ENCODE results near the gene CYBC1.
A peak's percentile ranks its signal among the peaks of the same experiment; 100 is the strongest.
"Not testable (repeated sequence)": the region's sequence is repeated elsewhere in the genome, so short reads cannot be mapped to it uniquely, and the experiment has no call there.

The CYBC1 gene

GRCh38 chr17:82477934-82478333, 27.4 kb upstream of the CYBC1 start:
- no peak for DNase-seq

DNA sequence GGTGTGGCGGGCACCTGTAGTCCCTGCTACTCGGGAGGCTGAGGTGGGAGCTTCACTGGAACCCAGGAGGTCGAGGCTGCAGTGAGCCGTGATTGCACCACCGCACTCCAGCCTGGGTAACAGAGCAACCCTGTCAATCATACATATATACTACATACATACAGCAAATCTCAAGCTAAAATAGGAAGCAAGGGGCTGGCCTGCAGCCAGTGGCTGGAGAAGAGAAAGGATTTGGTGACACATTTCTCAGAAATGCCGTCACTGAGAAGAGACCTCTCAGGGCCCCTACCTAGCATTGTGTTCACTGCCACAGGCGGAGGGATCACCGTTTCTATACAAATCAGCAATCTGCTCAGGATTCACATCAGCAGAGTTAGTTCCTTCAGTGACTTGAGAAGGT, 24.9 kb upstream of the CYBC1 start:
- no peak for DNase-seq

GRCh38 chr17:82474223-82475010, 23.9 kb upstream of the CYBC1 start:
- DNase-seq, result no peak

DNA sequence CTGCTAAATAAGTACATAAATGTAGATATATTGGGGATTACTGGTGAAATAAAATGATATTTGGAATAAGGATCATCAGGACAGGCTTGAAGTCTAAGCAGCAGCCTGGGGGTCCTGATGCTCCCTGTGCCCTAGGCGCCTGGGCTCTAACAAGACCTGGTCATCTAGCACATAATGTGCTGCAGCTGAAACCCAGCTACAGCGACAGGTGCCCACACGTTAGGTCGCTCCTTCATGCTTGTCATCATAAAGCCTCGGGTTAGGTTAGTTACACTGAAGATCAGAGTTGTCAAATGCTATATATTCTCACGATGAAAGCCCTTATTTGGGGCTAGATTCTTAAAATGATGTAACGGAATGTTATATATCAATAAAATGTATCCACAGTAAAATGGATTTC, 19.5 kb upstream of the CYBC1 start:
- DNase-seq, result no peak

- DNase-seq, result no peak
Measured at GRCh38 chr17:82468692-82469091, 18.1 kb upstream of the CYBC1 start.

GRCh38 chr17:82465023-82465603, 14.6 kb upstream of the CYBC1 start:
- DNase-seq, result no peak

- DNase-seq, result no peak
Measured at GRCh38 chr17:82464567-82464929, 14.0 kb upstream of the CYBC1 start.

- no peak for DNase-seq
Measured at GRCh38 chr17:82463925-82464566, 13.5 kb upstream of the CYBC1 start.

GRCh38 chr17:82463391-82463790, 12.8 kb upstream of the CYBC1 start:
- no peak for DNase-seq

DNA sequence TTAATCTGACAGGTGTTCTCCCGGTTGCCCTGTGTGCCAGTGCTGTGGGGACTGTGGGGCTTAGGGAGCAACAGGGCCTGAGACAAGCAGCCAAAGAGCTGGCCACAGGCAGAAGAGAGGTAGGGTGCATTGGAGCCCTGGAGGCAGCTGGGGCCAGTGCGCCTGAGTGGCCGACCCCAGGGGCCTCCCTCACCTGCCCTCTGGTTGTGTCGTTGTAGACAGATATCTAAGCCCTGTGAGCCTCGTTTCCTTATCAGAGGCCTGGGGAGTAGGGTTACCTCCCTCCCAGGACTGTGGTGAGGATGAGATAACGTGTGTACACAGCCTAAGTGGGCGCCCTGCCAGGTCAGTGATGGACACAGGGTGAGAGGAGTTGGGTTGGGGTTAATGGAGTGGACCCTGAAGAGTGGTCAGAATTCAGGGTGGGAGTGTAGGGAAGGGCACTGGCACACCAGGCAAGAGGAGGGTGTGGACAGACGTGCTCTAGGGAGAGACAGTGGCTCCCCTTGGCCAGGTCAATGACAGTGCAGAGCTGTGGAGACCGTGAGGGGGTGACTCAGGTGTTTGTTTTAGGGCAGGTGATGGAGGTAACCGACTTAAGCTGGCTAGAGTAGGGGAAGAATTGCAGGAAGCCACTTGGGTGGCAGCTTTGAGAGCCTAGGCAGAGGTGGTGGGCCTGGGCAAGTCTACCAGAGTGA, 11.4 kb upstream of the CYBC1 start:
- no peak for DNase-seq

DNA sequence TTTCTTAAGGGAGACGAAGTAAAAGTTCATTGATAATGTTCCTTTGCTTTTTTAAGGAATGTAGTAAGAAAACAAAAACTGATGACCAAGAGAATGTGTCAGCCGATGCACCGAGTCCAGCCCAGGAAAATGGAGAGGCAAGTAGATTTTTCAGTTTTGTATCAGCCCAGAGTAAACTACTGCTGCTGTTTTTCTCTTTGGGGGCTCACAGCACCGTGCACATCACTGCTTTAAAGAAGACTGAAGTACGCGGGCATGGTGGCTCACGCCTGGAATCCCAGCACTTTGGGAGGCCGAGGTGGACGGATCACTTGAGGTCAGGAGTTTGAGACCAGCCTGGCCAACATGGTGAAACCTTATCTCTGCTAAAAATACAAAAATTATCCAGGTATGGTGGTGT, 9.4 kb upstream of the CYBC1 start:
- not testable (repeated sequence) for DNase-seq

- peak; percentile 27 for DNase-seq
Measured at GRCh38 chr17:82458885-82459424, 8.4 kb upstream of the CYBC1 start.

- DNase-seq, result peak; percentile 96
Measured at GRCh38 chr17:82458179-82458884, 7.8 kb upstream of the CYBC1 start, which contains the start of gene NARF. Gene NARF (plus strand): TSS chr17:82458741. CDS start chr17:82458804, 63 bp downstream.

GRCh38 chr17:82457929-82458178, 7.3 kb upstream of the CYBC1 start:
- DNase-seq, result no peak

DNA sequence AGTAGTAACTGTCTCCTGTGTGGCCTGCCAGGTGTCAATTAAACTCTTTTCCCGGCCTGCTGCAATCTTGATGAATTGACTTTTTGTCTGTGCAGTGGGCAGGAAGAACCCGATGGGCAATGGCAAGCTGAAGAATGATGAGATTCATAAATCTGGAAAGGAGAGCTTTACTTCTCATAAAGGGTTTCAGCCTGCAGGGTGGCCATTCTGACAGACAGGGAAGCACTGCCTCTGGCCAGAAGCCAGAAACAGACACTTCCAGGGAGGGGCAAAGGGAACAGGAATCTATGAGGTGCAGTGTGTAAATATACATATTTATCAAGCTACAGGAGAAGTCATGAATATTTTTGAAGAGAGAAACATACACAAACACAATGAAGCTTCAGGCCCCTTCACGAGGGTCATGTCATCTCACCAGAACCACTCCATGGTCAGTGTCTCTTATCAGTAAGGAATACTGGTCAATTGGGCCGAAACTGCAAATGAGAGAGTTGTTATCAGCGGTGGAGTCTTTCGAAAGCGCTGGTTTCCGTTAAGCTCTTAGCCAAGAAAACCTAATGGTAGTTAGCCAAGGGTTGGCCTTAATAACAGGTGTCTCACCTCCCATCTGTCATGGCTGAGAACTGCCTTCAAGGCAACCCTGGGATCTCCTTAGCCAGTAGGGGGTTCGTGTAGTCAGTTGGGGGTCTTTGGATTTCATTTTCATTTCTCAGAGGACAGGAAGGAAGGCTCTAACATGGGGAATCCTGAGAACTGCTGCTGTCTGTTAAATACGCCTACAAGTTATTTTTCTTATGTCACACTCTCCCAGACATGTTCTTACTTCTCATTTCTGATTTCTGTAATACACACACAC, 6.7 kb upstream of the CYBC1 start:
- DNase-seq, result no peak

DNA sequence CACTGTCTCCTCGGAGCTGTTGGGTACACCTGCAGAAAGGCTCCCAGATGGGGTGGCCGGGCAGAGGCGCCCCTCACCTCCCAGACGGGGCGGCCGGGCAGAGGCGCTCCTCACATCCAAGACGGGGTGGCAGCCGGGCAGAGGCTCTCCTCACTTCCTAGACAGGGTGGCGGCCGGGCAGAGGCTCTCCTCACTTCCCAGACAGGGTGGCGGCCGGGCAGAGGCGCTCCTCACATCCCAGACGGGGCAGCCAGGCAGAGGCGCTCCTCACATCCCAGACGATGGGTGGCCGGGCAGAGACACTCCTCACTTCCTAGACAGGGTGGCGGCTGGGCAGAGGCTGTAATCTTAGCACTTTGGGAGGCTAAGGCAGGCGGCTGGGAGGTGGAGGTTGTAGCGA, 3.2 kb upstream of the CYBC1 start:
- not testable (repeated sequence) for DNase-seq

DNA sequence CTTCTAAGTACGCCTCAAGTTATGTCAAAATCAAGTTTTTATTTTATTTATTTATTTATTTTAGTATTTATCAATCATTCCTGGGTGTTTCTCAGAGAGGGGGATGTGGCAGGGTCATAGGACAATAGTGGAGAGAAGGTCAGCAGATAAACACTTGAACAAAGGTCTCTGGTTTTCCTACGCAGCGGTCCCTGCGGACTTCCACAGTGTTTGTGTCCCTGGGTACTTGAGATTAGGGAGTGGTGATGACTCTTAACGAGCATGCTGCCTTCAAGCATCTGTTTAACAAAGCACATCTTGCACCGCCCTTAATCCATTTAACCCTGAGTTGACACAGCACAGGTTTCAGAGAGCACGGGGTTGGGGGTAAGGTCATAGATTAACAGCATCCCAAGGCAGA, 2.6 kb upstream of the CYBC1 start:
- not testable (repeated sequence) for DNase-seq

- DNase-seq, result no peak
Measured at GRCh38 chr17:82452162-82452561, 1.6 kb upstream of the CYBC1 start.

DNA sequence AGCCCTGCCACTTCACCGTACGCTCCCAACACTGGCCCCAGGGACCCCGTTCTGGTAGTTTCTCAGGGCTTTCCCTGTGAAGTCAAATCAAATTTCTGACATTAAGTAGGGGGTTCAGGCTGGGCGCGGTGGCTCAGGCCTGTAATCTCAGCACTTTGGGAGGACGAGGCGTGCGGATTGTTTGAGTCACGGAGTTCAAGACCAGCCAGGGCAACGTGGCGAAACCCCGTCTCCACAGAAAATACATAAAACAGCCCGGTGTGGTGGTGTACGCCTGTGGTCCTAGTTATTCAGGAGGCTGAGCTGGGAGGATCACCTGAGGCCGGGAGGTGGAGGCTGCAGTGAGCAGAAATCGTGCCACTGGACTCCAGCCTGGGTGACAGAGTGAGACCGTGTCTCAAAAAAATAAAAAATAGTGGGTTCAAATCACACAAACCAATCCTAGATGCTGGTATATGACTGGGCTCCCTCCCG, 632 bp downstream of the CYBC1 start:
- peak; percentile 28 for DNase-seq

- peak; percentile 79 for DNase-seq
Measured at GRCh38 chr17:82449131-82449882, 1.2 kb downstream of the CYBC1 start.

- no peak for DNase-seq
Measured at GRCh38 chr17:82447876-82448275, 2.7 kb downstream of the CYBC1 start.
